ENCODE results near the gene NRXN3.

- TF ChIP-seq, protein P1, sequence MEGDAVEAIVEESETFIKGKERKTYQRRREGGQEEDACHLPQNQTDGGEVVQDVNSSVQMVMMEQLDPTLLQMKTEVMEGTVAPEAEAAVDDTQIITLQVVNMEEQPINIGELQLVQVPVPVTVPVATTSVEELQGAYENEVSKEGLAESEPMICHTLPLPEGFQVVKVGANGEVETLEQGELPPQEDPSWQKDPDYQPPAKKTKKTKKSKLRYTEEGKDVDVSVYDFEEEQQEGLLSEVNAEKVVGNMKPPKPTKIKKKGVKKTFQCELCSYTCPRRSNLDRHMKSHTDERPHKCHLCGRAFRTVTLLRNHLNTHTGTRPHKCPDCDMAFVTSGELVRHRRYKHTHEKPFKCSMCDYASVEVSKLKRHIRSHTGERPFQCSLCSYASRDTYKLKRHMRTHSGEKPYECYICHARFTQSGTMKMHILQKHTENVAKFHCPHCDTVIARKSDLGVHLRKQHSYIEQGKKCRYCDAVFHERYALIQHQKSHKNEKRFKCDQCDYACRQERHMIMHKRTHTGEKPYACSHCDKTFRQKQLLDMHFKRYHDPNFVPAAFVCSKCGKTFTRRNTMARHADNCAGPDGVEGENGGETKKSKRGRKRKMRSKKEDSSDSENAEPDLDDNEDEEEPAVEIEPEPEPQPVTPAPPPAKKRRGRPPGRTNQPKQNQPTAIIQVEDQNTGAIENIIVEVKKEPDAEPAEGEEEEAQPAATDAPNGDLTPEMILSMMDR (IDR thresholded peaks at IDR 0.05; ENCODE audit: insufficient read depth, low read depth, low read length) = no peak
- TF ChIP-seq EZH2 (IDR thresholded peaks at IDR 0.05; ENCODE audit: insufficient read depth, low read length) = no peak
These were observed 1536.2 kb downstream of the NRXN3 start for GRCh38 chr14:79706382-79706781.

Data from astrocyte (in vitro differentiated cells and primary cell).